MCF 10A (cell line): ENCODE data around the gene DHDH. TPM values are rescaled to one million over a fixed set of nuclear protein-coding genes. Genes with fewer than 3 reads are reported as not detected.
"Not testable (repeated sequence)": the region's sequence is repeated elsewhere in the genome, so short reads cannot be mapped to it uniquely, and the experiment has no call there.

ENCODE experiments used
- BruUV-seq: library from RNA; stranded (reverse); fragments of 400-500 nt; replicated peaks from 2 replicates; lab custom pipeline; 2021; lab: Mats Ljungman, UMichigan
- CTCF ChIA-PET: fragments of 300-600 bp; sonication (Branson Sonifier 250); formaldehyde crosslinking; extraction: SDS; loops from one replicate; lab custom pipeline; 2021; ENCODE audit warnings: antibody characterized with exemption, inconsistent platforms; lab: Yijun Ruan, JAX
- POLR2A ChIA-PET: fragments of 300-600, 350-650 bp; sonication (Branson Sonifier 250); formaldehyde crosslinking; extraction: SDS; loops from one replicate; lab custom pipeline; 2020; ENCODE audit warnings: antibody characterized with exemption, inconsistent platforms; lab: Yijun Ruan, JAX
- DNase-seq: peaks from one replicate; pipeline ENCODE4 v3.0.0-alpha.2; 2018; ENCODE audit not compliant: unreplicated experiment
- H3K27ac Mint-ChIP-seq: one replicate; pipeline ENCODE4 v1.8.0; 2022; ENCODE audit warnings: mild to moderate bottlenecking, low read depth, mixed read lengths; ENCODE audit not compliant: unreplicated experiment
- H3K27me3 Mint-ChIP-seq: one replicate; pipeline ENCODE4 v1.8.0; 2022; ENCODE audit warnings: mixed read lengths; ENCODE audit not compliant: insufficient read depth, unreplicated experiment
- H3K36me3 Mint-ChIP-seq: one replicate; pipeline ENCODE4 v1.8.0; 2022; ENCODE audit warnings: mild to moderate bottlenecking, moderate library complexity, mixed read lengths; ENCODE audit not compliant: insufficient read depth, unreplicated experiment
- H3K4me1 Mint-ChIP-seq: one replicate; pipeline ENCODE4 v1.8.0; 2022; ENCODE audit warnings: mixed read lengths; ENCODE audit not compliant: insufficient read depth, unreplicated experiment
- H3K4me3 Mint-ChIP-seq: one replicate; pipeline ENCODE4 v1.8.0; 2022; ENCODE audit warnings: mild to moderate bottlenecking, moderate library complexity, mixed read lengths; ENCODE audit not compliant: unreplicated experiment
- H3K9me3 Mint-ChIP-seq: one replicate; pipeline ENCODE4 v1.8.0; 2022; ENCODE audit warnings: mixed read lengths; ENCODE audit not compliant: unreplicated experiment
- intact Hi-C: fragments of 100-400 bp; cut with micrococcal nuclease; formaldehyde crosslinking; loops from 2 replicates; pipeline ENCODE4 v1.14.1; 2022
- total RNA-seq: library from RNA; stranded (reverse); gene quantifications from 2 replicates; pipeline ENCODE4 v1.2.3, GENCODE V29; 2022
- TF ChIP-seq, protein P1 (sequence below): fragments of 200-600 bp; IDR thresholded peaks from one replicate; pipeline ENCODE4 v1.8.0; 2022; ENCODE audit warnings: antibody characterized with exemption, mild to moderate bottlenecking; ENCODE audit not compliant: unreplicated experiment

Gene DHDH
- total RNA-seq, 1 experiment from 2014 or later, result not detected

DNA sequence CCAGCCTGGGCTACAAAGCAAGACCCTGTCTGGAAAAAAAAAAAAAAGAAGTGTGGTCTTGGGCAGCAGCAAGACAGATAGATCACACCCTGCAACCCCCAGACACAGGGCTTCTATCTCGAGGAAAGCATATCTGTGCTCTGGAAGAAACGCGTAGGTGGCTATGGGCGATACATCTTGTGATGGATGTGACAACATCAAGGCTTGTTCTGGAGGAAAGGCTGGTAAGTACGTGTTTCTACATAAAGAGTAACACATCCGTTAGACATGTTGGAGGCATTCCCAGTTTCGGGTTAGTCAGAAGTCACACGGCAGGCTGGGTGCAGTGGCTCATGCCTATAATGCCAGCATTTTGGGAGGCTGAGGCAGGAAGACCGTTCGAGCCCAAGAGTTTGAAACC lies 6.6 kb upstream of the DHDH start:
- Mint-ChIP-seq H3K4me3 (no peak overlapping the region), H3K27me3 (no peaks in the 10 kb centered on the region), H3K36me3 (no peaks in the 10 kb centered on the region), H3K9me3 (no peaks in the 10 kb centered on the region), H3K4me1 (no peaks in the 10 kb centered on the region), H3K27ac (peak overlapping the region; percentile 65)
- POLR2A ChIA-PET, result interaction anchor here (0.7 to 2.9 kb wide), 3 partner anchors 55 to 653 kb away, joined by 3 to 14 read pairs (median 3); partner anchors contain the start of genes NOSIP, PPP1R15A and RUVBL2
- TF ChIP-seq, protein P1, sequence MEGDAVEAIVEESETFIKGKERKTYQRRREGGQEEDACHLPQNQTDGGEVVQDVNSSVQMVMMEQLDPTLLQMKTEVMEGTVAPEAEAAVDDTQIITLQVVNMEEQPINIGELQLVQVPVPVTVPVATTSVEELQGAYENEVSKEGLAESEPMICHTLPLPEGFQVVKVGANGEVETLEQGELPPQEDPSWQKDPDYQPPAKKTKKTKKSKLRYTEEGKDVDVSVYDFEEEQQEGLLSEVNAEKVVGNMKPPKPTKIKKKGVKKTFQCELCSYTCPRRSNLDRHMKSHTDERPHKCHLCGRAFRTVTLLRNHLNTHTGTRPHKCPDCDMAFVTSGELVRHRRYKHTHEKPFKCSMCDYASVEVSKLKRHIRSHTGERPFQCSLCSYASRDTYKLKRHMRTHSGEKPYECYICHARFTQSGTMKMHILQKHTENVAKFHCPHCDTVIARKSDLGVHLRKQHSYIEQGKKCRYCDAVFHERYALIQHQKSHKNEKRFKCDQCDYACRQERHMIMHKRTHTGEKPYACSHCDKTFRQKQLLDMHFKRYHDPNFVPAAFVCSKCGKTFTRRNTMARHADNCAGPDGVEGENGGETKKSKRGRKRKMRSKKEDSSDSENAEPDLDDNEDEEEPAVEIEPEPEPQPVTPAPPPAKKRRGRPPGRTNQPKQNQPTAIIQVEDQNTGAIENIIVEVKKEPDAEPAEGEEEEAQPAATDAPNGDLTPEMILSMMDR, result no peak
- peak; percentile 99 for DNase-seq
- no TSS peak for BruUV-seq
- CTCF ChIA-PET, result no interaction called here
- intact Hi-C loops, result no loop called here

DNA sequence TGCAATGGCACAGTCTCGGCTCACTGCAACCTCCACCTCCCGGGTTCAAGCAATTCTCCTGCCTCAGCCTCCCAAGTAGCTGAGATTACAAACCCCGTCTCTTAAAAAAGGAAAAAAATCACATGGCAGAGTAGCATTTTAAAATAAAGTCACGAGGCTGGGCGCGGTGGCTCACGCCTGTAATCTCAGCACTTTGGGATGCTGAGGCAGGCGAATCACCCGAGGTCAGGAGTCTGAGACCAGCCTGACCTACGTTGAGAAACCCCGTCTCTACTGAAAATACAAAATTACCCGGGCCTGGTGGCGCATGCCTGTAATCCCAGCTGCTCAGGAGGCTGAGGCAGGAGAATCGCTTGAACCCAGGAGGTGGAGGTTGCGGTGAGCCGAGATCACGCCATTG lies 5.8 kb upstream of the DHDH start:
- H3K9me3 Mint-ChIP-seq, H3K27me3 Mint-ChIP-seq, DNase-seq, intact Hi-C loops, BruUV-seq, H3K4me3 Mint-ChIP-seq, H3K36me3 Mint-ChIP-seq, H3K4me1 Mint-ChIP-seq: not testable (repeated sequence)
- CTCF ChIA-PET, result interaction anchor here (0.7 kb wide), 1 partner anchor 27 kb away, joined by 3 read pairs; no protein-coding TSS in a partner anchor
- H3K27ac Mint-ChIP-seq, result peak overlapping the region; percentile 65
- POLR2A ChIA-PET, result interaction anchor here (0.7 to 1.1 kb wide), 3 partner anchors 56 to 653 kb away, joined by 3 to 9 read pairs (median 3); partner anchors contain the start of genes NOSIP, PPP1R15A and RUVBL2

GRCh38 chr19:48928164-48929025 lies 5.1 kb upstream of the DHDH start:
- Mint-ChIP-seq H3K9me3 (no peaks in the 10 kb centered on the region), H3K4me1 (peaks cover under 1% of the 10 kb centered on the region), H3K4me3 (no peak overlapping the region), H3K27ac (no peak overlapping the region), H3K27me3 (no peaks in the 10 kb centered on the region), H3K36me3 (no peaks in the 10 kb centered on the region)
- DNase-seq, result peak; percentile 14
- POLR2A ChIA-PET, result interaction anchor here (0.9 to 1.1 kb wide), 2 partner anchors 56 to 114 kb away, joined by 3 to 9 read pairs; partner anchors contain the start of gene PPP1R15A
- intact Hi-C loops, result no loop called here
- CTCF ChIA-PET, result interaction anchor here (0.6 to 0.7 kb wide), 2 partner anchors 8 to 26 kb away, joined by 3 read pairs; no protein-coding TSS in a partner anchor
- TF ChIP-seq, protein P1, result no peak
- BruUV-seq, result no TSS peak

DNA sequence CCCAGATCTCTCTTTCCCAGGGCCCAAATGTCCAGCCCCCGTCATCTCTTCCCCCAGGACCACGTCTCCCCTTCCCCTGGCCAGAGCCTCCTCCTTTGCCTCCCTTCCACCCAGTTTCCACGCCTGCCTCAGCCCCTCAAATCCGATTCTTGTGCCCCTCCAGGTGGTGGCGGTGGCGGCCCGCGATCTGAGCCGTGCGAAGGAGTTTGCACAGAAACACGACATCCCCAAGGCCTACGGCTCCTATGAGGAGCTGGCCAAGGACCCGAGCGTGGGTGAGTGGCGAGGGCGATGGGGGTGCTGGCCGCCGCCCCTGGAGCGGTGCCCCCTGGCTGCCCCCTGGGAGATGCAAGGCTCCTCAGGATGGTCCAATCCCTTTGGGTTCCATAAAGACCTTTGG lies 1.3 kb downstream of the DHDH start:
- ChIA-PET POLR2A (no interaction called here), CTCF (no interaction called here)
- TF ChIP-seq, protein P1, result no peak
- Mint-ChIP-seq H3K4me1 (peaks cover 5% of the 10 kb centered on the region), H3K36me3 (no peaks in the 10 kb centered on the region), H3K9me3 (no peaks in the 10 kb centered on the region), H3K27ac (no peak overlapping the region), H3K4me3 (no peak overlapping the region), H3K27me3 (no peaks in the 10 kb centered on the region)
- no peak for DNase-seq
- intact Hi-C loops, result no loop called here
- no TSS peak for BruUV-seq
